Smooth muscle cell of the brain vasculature (primary cell): ENCODE data around the gene THBD.
"Not testable (repeated sequence)": the region's sequence is repeated elsewhere in the genome, so short reads cannot be mapped to it uniquely, and the experiment has no call there.

ENCODE experiments used
- DNase-seq: peaks from one replicate; pipeline ENCODE4 v3.0.0-alpha.2; 2012; ENCODE audit warnings: low read depth, low spot score

THBD gene

GRCh38 chr20:23035731-23036130 is 13.7 kb downstream of the THBD start:
- DNase-seq, result no peak

- DNase-seq, result no peak
These were observed 14.5 kb downstream of the THBD start, which contains the start of gene SSTR4 for GRCh38 chr20:23034721-23035671. Gene SSTR4, plus strand, starts transcription at chr20:23035312. Its CDS starts 172 bp downstream, at chr20:23035484.

- no peak for DNase-seq
These were observed 15.6 kb downstream of the THBD start for GRCh38 chr20:23033918-23034317.

- no peak for DNase-seq
These were observed 16.8 kb downstream of the THBD start for GRCh38 chr20:23032750-23033078.

GRCh38 chr20:23032056-23032749 is 17.3 kb downstream of the THBD start:
- no peak for DNase-seq

- no peak for DNase-seq
These were observed 18.1 kb downstream of the THBD start for GRCh38 chr20:23031346-23031745.

DNA sequence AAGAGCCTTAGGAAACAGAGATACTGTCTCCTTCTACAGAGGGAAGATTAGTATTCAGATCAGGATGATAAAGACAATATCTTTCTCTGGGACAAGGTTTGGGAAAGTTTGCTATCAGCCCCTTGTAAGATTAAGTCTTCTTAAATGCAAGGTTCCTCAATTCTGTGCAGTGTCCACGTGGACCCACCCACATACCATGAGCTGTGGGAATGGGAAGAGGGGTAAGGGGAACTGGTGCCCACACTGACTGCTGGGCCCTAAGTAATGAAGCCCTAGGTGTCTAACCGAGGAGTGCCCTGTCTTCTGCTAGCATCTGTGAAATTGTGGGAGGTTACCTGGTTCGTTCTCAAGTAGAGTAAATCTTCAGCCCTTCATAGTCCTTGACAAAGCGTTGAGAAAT is 20.1 kb downstream of the THBD start:
- no peak for DNase-seq

DNA sequence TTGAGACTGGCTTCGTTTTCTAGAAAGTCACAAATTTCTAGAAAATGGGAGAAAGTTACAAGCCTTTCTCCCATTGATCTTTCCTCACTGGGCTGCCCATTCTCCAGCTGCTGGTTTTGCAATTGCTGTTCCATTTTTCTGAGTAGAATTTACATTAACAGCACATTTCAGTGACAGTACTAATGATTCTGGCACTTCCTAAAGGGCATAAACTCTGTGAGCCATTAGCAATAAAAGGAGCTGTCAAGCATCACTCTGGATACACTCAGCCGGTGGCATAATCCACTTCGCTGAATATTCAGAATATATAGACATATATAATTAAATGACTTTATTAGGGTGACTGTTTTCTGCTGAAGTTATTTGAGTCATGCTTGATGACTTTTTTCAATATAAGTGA is 21.1 kb downstream of the THBD start:
- no peak for DNase-seq

DNA sequence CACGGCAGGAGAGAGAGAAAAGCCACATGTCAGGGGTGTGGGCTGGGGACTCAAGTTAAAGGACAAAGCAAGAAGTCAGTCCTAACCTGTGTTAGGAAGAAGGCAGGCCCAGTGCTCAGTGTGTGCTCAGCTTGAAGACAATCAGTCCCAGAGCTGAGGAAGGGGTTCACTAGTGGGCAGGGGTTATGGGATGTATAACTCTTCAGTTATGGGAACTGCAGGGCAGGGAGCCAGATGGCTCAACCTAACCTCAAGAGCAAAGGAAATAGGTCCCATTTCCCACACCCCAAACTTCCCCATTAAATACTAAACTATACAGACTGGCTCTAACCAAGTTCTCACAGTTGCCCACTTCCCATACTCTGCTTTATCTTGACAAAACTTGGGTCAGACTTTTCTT is 21.8 kb downstream of the THBD start:
- no peak for DNase-seq

GRCh38 chr20:23025503-23025902 is 24.0 kb downstream of the THBD start:
- not testable (repeated sequence) for DNase-seq

DNA sequence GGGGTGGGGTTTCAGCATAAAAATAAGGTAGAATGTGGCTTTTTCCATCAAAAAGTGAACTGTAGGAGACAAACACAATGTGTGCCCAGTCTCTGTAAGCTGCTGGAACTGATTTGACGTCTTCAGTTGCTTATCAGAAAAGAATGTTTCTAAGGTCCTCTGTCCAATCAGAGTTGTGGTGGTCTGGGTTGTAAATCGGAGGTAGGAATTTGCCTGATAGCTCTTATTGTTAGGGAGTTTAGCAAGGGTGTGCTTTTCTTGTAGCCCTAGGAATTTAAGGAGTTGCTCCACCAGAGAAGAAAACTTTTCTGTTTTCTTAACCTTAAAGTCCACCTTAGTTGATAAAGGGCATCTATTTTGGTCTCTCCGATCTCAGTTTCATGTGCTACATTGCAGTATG is 24.8 kb downstream of the THBD start:
- no peak for DNase-seq

GRCh38 chr20:23023621-23024177 is 25.8 kb downstream of the THBD start:
- no peak for DNase-seq

- DNase-seq, result no peak
These were observed 26.6 kb downstream of the THBD start for GRCh38 chr20:23022849-23023248.

- DNase-seq, result no peak
These were observed 27.5 kb downstream of the THBD start for GRCh38 chr20:23021951-23022350.

DNA sequence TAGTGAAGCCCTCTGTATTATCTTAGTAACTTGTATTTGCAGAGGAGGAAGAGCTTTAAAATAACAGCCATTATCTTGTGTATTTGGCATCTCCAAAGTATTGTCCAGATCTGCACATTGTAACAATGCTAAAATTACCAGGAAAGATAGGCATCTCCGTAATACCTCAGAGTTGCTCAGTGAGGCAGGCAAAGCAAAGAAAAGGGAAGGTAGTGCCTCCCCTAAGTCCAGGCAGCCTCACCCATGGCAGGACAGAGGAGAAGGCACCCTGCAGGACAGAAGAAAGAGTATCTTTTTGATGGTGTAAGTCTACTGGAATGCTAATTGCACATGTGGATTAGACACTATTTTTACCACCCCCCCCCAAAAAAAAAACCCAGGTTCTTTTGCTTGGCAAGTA is 27.9 kb downstream of the THBD start:
- no peak for DNase-seq

DNA sequence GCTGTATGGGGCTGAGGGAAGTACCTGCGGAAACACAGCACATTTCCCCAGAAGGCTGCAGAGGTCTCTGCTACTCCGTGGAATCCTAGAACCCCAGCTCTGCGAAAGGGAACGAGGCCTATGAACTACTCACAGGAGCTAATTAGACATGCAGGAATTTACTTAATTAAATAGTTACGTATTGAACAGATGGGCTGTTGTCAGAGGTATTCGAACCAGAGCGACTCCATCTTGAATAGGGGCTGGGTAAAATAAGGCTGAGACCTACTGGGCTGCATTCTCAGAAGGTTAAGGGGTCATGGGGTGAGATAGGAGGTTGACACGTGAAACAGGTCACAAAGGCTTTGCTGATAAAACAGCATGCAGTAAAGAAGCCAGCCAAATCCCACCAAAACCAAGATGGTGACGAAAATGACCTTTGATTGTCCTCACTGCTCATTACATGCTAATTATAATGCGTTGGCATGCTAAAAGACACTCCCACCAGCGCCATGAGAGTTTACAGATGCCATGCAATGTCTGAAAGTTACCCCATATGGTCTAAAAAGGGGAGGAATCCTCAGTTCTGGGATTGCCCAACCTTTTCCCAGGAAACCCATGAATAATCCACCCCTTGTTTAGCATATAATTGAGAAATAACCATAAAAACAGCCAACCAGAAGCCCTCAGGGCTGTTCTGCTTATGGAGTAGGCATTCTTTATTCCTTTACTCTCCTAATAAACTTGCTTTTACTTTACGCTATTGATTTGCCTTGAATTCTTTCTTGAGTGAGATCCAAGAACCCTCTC is 29.0 kb downstream of the THBD start:
- DNase-seq, result no peak

DNA sequence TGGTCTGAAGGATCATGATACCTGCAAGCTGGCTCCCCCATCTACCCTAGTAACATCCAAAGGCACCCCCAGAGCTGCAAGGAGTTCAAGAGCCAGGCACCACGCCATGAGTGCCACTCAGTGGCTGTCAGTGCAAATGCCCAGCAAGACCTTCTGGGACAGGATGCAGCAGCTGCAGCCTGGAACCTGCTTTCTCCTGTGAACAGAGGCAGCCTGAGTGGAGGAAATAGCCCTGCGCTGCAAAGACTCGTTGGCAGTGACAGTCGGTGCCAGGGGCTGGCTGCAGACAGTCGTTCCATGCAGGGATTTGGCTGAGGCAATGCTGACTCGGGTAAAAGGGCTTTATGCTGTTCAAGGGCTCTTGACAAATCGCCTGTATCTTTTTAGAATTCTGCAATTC is 30.1 kb downstream of the THBD start:
- DNase-seq, result no peak

- DNase-seq, result no peak
These were observed 30.5 kb downstream of the THBD start for GRCh38 chr20:23018941-23019340.

- DNase-seq, result no peak
These were observed 31.0 kb downstream of the THBD start for GRCh38 chr20:23018432-23018831.

DNA sequence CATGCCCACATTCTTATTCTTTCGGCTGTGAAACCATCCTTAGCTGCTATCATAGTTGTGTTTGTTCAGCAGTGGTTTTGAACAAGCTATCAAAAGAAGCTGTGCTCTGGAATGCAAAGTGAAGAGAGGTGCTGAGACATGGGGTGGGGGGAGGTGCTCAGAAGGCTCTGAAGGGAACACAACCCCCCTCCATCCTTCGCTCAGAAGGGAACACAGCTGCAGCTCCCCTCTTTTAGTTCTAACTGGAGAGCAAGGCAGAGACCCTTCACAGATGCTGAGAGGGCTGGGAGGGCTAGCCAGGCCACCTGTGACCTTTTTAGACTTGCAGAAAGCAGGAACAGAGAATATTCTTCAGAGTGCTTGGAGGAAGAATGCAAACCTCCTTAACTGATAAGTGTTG is 32.0 kb downstream of the THBD start:
- DNase-seq, result no peak

DNA sequence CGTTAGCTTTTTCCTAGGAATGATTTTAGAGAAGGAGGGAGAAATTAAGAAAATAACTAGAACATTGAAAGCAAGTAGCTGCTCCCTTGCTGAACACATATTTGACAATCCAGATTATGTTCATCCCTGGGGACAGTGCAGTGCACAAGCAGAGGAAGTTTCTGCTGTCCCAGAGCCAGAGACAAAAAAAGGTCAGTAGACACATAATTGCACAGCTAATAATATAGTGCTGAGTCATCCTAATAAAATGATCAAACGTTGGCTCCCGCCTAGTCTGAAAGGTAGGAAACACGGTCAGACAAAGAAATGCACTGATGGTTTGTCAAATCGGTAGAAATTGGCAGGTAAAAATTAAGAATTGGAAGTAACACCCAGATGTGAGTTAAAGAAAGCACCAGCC is 36.0 kb downstream of the THBD start:
- DNase-seq, result no peak
